ENCODE data around the gene ARHGDIG. TPM values are rescaled to one million over a fixed set of nuclear protein-coding genes. Genes with fewer than 3 reads are reported as not detected.

Gene ARHGDIG
- total and polyA plus RNA-seq, 9 of the 15 experiments (the other 6 are each of a cell fraction or from before 2014, with no cell fraction given): 0.36 to 2.5 (median 0.64) TPM; not detected in 2

DNA sequence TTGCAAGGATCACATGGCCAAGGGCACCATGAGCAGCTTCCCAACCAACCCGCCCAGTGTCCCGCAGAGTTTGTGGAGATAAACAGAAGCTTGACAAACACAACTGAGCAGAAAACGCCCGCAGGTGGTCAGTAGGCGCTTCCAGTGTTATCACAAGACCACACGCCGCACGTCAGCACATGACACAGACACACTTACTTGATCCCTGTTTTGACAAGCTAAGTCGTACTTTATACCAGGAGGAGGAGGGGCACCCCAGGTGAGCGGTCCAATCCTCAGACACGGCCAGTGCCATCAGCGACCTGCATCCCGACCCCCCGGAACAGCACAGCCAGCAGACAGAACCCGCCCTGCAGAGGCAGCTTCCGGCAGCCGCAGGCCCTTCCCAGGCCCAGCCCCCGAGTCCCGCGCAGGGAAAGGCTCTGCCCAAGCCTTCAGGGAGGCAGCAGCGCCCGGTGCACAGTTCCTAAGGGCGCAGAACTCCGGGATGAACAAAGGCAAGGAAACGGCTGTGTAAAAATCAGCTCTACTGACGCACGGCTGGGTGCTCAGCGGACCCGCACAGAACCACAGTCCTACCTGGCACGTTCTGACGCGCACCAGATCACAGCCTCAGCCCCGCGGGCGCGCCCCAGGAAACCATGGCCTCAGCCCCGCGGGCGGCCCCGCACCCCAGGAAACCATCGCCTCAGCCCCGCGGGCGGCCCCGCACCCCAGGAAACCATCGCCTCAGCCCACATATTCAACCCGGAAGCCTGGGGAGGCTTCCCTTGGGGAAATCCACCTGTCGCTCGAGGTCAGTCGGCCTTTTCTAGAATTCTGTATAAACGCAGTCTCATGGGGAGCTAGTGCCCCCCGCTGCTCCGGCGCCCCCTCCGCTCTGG is 44.3 kb downstream of the ARHGDIG start (continued):
- TF ChIP-seq SMAD4 (CRISPR knock-in tag; conservative IDR thresholded peaks at IDR 0.05) (peak; percentile 87), CBX8 (IDR thresholded peaks at IDR 0.05; ENCODE audit: borderline replicate concordance, extremely low read depth, low read depth, low read length, poor library complexity, severe bottlenecking) (no peak), JUNB (CRISPR knock-in tag; conservative IDR thresholded peaks at IDR 0.05) (no peak), ELK3 (CRISPR knock-in tag; IDR thresholded peaks at IDR 0.05) (no peak), CCAR2 (IDR thresholded peaks at IDR 0.05; ENCODE audit: low read depth, low read length) (no peak), ZNF384 (IDR thresholded peaks at IDR 0.05; ENCODE audit: low read depth, low read length) (no peak), ZNF408 (CRISPR knock-in tag; IDR thresholded peaks at IDR 0.05; ENCODE audit: low read depth) (no peak), POU5F1 (IDR thresholded peaks at IDR 0.05; ENCODE audit: borderline replicate concordance, low read depth, low read length, partially characterized antibody) (no peak), MTF1 (CRISPR knock-in tag; IDR thresholded peaks at IDR 0.05; ENCODE audit: borderline replicate concordance) (no peak), RBM17 (IDR thresholded peaks at IDR 0.05; ENCODE audit: borderline replicate concordance, low read depth, low read length) (no peak), SAFB (IDR thresholded peaks at IDR 0.05; ENCODE audit: borderline replicate concordance, low read depth, low read length) (no peak), MNT (conservative IDR thresholded peaks at IDR 0.05) (peak; percentile 93 to 97), NCOA1 (IDR thresholded peaks at IDR 0.05; ENCODE audit: low read depth) (peak; percentile 59; the same call in 1 of the 2 replicates), ZKSCAN1 (IDR thresholded peaks at IDR 0.05; ENCODE audit: low read depth, low read length) (no peak), MCM7 (IDR thresholded peaks at IDR 0.05) (no peak), TAF7 (tag; IDR thresholded peaks at IDR 0.05) (no peak)
- TF ChIP-seq, protein P1, sequence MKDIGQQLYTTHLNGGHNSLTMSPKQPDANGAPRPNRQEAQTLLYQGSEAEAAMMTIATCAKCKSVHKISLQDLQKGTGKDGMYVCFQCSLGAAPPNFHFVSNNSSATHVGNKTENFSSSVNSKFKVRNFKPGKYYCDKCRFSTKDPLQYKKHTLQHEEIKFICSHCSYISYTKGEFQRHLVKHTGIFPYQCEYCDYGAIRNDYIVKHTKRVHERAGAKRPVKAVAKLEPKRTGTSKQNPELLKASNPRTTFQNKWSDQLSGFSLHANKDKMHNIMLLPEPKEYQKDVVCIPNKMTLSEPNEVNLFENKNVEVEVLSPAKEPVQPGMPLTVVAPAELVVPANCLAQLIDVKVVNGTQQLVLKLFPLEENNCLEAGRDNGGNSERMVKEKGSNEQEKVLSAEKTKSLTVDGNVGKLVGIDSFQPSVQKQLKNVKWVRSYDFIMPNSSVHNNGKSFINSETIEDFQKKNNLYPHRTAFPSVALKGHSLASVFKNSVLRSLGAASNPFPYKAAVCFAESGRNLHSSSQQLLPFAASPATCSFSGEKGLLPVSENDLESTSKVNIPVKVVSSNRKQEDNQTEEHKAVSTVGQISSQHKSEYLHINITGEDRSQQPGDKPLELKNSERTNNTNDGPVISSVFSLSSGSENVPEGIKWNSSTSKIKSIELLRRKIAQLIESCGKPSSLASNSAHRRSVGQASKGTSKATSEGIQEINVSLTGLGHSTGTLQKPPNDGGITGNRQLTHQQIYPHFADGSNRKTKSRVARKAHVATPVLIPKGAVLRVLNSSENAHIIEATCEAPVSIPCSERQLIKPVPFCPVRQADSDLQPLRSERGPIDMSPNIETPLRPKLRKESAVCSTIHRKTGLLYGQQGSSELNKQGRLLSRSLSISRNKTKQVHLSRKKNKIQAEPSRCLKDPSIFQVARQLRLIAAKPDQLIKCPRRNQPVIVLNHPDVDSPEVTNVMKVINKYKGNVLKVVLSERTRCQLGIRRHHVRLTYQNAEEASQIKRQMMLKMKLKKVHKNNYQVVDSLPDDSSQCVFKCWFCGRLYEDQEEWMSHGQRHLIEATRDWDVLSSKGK (CRISPR knock-in tag; IDR thresholded peaks at IDR 0.05): no peak
- TF ChIP-seq, protein P2, sequence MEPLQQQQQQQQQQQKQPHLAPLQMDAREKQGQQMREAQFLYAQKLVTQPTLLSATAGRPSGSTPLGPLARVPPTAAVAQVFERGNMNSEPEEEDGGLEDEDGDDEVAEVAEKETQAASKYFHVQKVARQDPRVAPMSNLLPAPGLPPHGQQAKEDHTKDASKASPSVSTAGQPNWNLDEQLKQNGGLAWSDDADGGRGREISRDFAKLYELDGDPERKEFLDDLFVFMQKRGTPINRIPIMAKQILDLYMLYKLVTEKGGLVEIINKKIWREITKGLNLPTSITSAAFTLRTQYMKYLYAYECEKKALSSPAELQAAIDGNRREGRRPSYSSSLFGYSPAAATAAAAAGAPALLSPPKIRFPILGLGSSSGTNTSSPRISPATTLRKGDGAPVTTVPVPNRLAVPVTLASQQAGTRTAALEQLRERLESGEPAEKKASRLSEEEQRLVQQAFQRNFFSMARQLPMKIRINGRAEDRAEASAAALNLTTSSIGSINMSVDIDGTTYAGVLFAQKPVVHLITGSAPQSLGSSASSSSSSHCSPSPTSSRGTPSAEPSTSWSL (CRISPR knock-in tag; IDR thresholded peaks at IDR 0.05; ENCODE audit: borderline replicate concordance): no peak
